ENCODE results near the gene EIF3J.

The EIF3J gene

DNA sequence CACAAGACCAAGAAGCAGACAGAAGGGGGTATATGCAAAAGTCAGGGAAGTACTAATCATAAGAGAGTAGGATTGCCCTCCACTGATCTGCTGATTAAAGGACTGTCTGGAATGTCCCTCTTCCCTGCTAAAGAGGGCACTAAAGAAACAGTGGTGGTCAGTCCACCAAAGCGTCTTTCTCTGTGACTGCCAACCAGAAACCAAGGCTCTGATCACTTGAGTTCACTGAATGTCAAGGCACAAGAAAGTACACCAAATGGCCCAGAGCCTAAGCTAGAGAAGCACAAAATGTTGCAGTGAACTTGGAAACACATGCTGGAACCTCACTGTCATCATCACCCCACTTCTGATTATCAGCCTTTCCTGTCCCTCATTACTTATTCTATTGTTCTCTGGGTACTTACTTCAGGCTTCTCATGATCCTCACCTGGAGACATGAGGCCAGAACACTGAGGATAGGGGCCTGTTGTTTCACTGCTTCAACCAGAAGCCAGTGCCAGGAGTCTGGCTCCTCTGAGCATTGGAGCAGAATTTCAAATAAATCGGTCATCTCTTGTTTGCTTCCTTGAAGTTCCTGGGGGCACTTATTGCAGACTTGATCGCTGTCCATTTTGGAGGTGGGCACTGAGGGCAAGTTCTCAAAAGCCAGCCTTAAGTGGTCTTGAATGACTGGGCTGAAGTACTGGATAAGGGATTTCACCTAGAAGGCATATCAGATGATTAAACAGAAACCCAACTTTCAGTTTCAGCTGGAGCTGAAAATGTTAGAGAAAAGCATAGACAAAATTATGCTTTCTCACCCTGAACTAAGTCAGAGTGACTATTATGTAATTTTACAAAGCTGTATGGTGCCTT, 58.9 kb downstream of the EIF3J start:
- no peak for DNase-seq

DNA sequence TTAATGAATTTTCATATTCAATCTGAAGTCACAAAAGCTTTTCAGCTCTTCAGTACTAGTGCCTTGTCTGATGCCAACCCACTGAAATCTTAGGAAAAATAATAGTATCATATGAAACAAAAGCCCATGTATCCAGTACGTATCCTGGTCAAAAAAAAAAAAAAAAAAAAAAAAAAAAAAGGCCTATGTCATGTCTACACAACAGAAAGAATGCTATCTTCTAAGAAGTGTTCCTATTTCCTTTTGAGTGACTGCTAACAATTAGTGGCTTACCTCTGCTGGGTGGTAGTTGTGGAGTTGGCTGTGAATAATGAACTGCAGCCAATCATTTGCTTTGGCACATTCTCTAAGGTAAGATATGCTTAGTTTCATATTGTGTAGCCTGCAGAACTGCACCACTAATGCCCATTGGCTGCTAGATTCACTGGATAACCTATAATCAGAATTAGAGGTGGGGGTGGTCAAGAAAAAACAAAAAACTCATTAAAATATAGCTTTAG, 59.6 kb downstream of the EIF3J start:
- DNase-seq, result no peak

- DNase-seq, result no peak
These were observed 61.1 kb downstream of the EIF3J start for GRCh38 chr15:44598066-44598465.

DNA sequence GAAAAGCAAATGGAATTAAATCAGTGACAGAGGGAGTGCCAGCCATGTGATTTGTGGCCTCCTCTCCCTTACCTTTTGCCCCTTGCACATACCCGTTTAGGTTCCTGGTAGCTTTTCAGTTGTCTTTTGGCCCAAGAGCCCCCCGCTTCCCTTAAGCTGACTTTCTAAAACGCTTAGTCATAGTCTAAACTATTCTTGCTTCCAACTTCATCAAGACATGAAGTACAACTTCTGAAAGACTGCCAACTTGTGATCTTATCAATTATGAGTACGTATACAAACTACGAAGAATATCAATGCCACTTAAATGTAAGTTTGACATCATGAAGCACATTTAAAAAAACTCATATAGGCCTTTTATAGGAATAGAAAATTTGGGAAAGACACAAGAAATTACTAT, 61.9 kb downstream of the EIF3J start:
- no peak for DNase-seq

GRCh38 chr15:44603126-44603525, 66.2 kb downstream of the EIF3J start:
- DNase-seq, result no peak

GRCh38 chr15:44606740-44607139, 69.8 kb downstream of the EIF3J start:
- DNase-seq, result no peak

All from right forelimb (tissue), 1 donor.